HG02798 (cell line): ENCODE measurements around the gene SCYGR3.
"Not testable (repeated sequence)": the region's sequence is repeated elsewhere in the genome, so short reads cannot be mapped to it uniquely, and the experiment has no call there.

Source experiments
- ATAC-seq: cut with Tn5 transposase; IDR thresholded peaks from one replicate; pipeline ENCODE4 v1.9.1; 2021; ENCODE audit warnings: mild to moderate bottlenecking; ENCODE audit not compliant: unreplicated experiment, poor library complexity

Gene SCYGR3

DNA sequence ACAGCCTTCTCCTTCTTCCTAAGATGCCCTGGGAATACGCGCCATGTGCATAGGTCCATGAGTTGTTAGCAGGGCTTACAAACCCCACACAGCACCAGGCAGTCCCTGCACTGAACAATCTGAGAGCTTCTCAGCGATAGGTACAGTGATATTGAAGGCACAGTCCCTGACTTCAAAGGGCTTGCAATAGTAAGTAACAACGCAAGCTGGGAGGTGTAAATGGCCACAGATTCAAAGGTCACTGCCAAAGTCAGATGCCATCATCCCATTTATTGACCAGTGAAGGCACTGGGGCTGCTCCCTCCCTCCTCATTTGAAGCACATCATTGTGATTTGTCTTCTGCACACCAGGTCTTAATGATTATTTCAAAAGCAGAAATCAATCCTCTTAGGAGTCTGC is 541 bp upstream of the SCYGR3 start:
- ATAC-seq: no peak

DNA sequence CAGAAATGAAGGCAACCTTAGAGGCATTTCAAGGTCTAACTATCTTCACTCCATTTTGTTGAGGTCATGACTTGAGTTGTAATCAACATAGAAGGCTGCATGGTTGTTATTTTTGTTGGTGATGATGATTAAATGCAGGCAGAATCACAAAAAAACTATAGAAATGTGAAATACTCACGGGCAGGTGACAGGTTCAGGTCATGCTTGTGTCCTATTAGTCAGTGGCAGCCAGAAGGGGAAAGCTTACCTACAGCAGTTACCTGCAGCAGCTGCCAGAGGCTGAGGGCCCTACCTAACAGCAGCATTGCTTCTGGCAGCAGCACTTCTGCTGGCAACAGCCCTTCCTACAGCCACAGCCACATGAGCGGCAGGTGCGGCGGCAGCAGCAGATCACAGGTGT is 394 bp downstream of the SCYGR3 start:
- no peak for ATAC-seq

DNA sequence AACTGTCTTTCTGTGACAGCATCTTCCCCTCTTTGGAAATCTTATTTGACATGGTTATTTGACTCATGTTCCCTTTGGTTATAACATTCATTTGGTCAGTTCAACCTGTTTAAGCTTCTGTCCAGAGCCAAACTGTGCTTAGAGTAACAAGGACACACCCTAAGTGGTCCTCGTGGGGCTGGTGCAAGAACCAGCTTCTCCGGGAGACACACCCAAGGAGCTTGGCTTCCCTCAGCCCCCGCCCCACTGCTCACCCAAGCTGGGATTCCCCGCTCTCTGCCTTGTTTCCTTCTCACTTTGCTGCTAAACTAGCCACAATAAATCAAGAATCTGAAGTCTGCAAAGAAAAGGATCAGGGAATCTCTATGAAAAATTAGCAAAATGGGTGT is 1.4 kb downstream of the SCYGR3 start:
- ATAC-seq: no peak

DNA sequence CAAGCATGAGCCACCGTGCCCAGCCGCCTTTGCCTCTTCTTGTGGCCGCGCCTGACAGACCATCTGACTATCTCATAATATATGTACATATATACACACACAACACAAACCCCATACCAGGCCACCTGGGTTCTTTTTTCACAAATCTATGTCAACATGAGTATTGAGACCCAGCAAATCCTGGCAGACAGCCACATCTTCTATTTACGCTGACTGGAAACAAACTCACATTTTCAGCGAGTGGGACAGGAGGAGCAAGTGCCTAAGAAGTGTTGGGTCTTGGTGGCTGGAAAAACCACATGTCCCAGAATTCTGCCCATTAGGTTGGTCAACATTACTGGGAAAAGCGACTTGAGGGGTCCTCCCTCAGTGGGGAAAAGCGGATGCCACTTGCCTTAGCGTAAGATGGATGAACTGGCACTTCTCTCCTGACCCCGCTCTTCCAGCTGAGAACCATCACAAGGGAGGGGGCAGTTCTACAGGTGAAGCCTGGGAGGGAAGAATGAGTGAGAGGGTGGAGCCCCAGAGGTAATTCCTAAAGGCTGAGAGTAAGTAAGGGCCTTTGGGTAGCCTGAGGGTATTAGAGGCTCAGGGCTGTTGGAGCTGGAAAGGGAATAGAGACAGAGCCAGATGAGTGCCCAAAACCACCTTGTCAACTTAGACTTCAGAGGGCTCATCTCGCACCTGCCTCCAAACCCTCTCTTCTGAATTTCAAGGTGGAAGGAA is 1.9 kb downstream of the SCYGR3 start:
- no peak for ATAC-seq

DNA sequence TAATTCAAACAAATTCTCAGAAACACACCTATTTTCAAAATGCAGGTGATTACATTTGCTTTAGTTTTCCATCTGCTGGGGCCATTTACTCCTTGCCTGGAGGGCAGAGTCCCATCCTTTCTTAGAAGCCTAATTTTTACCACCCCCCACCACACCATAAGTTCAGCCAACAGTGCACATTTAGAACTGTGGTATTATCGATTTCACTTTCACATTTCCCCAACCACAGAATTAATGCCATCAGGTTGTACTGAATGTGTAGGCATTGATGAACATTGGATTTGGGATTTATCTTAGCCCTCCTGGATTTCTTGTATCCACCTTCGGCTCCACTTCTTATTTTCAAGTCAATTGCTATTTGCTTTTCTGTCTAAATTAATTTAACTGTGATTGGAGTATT is 4.5 kb downstream of the SCYGR3 start:
- no peak for ATAC-seq

DNA sequence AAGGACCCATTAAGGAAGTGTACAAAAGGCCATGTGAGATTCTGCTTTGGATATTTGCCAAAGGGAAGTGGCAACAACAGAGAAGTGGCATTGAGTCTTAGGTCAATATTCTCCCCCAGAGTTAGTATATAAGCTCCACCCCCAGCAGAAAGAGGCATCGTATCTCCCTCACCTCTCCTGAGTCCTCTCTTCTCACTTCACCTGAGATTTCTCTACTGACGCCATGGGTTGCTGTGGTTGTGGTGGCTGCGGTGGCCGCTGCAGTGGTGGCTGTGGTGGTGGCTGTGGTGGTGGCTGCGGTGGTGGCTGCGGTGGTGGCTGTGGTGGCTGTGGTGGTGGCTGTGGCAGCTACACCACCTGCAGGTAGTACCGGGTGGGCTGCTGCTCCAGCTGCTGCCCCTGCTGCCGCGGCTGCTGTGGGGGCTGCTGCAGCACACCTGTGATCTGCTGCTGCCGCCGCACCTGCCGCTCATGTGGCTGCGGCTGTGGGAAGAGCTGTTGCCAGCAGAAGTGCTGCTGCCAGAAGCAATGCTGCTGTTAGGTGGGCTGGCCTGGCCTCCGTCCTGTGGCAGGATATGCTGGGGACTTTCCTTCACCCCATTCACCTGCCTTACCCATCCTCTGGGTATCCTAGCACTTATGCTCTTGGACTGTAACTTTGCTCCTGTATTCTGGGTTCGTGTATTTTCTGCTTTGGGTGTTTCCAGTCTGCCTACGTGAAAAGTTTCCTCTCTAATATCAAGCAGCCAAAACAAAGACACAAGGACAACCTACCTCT is 5.9 kb downstream of the SCYGR3 start:
- ATAC-seq: no peak

DNA sequence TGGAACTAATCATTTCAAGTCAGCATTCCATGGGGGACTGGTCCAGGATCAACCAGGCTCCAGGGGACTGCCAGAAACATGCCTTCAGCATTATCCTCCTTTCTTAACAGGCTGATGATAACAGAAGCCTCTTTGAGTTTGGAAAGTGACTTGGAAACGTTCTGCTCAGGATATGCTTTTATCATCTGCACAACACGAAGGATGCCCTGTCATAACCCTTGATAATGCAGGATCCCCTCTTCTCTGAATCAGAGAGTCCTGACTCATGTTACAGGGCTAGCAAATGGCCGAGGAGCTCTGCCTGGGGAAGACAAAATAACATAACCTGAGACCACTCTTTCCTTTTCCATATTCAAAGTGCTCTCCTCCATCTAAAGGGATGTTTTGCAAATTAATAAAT is 6.7 kb downstream of the SCYGR3 start:
- no peak for ATAC-seq

DNA sequence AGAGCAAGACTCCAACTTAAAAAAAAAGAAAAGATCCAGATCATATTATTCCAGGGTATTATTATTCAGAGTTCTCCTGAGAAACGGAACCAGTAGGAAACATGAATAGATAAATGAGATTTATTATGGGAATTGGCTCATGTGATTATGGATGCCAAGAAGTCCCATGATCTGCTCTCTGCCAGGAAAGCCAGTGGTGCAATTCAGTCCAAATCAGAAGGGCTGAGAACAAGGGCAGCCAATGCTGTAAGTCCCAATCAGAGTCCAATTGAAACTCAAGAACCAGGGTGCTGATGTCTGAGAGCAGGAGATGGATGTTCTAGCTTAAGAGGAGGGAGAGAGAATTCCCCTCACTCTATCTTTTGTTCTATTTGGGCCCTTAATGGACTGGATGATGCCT is 8.2 kb downstream of the SCYGR3 start:
- ATAC-seq: no peak

DNA sequence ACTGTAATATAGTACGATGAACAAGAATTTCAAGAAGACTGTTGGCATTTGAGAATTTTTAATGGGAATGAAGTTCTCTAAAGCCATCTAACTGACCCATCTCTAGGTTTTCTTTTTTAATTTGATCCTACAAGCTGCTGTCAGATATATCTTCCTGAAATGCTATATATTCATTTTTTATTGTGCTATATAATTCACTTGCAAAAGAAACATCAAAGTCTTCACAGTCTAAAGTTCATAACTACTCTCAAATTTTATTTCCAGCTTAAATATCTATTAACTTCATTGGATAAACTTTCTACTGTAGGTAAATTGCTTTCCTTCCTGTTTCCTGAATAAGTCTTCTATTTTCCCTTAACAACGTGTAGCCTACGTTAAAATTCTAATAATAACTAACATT is 12.3 kb downstream of the SCYGR3 start:
- ATAC-seq: no peak

DNA sequence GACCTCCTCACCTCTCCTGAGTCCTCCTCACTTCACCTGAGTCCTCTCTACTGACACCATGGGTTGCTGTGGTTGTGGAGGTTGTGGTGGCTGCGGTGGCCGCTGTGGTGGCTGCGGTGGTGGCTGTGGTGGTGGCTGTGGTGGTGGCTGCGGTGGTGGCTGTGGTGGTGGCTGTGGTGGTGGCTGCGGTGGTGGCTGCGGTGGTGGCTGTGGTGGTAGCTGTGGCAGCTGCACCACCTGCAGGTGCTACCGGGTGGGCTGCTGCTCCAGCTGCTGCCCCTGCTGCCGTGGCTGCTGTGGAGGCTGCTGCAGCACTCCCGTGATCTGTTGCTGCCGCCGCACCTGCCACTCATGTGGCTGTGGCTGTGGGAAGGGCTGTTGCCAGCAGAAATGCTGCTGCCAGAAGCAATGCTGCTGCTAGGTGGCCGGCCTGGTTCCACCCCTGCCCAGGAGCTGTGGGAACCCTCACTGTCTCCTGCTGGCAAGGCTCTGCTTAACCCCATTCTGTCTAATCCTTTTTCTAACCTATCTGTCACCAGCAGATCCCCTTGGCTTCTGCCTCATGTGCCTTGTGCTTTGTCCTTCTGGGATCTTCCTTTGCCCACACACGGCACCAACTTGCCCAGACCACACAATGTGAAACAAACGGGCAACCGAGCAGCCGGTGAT is 15.7 kb downstream of the SCYGR3 start, which contains the start of gene SCYGR2:
Gene SCYGR2, plus strand, starts transcription at position 59 of the 669 bp plus-strand sequence. Its CDS starts 0 bp downstream, at position 59.
- not testable (repeated sequence) for ATAC-seq

DNA sequence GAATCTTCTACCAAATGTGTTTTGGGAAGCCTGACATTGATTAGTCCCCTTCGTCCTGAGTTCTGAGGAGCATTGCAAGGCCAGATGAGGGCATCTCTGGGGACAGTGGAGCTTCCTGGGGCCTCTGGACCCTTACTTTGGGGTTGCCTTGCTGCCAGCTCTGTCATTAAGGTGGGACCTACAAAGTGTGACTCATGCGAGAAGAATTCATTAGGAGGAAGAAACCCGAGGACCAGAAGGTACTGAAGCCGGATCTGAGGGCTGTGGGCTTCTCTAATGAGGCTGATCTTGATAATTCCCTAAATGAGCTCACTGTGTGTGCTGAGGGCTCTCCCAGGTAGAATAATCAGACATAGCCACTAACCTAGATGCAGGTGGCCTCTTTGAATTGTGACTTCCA is 16.6 kb downstream of the SCYGR3 start:
- no peak for ATAC-seq

DNA sequence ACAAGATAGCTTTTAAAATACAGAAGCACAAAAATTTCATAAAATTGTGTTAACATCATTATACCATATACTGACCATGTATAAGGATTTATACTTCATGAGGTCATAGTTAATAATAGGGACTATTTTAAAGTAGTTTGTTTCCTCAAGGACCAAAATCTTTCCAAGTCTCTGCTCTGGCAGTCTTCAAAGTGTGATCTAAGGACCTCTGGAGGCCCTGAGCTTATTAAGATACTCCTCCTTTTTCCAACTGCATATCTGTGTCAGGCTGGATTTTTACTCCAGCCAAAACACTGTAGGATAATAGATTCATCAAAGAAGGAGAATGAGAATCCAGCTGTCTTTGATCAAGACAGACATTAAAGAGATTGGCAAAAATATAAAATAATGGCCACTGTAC is 17.6 kb downstream of the SCYGR3 start:
- ATAC-seq: no peak

DNA sequence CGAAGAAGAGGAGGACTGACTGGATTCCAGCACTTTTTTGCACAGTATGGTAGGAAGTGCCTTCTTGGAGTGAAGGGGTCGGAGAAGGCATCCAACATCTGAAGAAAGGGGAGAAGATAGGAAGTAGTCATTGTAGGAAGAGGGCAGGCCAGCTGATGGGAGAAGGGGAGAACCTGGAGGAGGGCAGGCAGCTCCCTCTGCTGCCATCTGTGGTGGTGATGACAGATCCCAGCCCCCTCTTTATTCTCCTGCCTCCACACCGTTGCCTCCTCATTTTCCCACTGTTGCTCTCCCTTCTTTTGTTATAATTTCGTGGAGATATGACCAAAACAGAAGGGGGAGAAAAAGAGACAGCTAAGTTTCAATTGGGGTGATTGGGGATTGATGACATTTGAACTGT is 18.8 kb downstream of the SCYGR3 start:
- no peak for ATAC-seq

DNA sequence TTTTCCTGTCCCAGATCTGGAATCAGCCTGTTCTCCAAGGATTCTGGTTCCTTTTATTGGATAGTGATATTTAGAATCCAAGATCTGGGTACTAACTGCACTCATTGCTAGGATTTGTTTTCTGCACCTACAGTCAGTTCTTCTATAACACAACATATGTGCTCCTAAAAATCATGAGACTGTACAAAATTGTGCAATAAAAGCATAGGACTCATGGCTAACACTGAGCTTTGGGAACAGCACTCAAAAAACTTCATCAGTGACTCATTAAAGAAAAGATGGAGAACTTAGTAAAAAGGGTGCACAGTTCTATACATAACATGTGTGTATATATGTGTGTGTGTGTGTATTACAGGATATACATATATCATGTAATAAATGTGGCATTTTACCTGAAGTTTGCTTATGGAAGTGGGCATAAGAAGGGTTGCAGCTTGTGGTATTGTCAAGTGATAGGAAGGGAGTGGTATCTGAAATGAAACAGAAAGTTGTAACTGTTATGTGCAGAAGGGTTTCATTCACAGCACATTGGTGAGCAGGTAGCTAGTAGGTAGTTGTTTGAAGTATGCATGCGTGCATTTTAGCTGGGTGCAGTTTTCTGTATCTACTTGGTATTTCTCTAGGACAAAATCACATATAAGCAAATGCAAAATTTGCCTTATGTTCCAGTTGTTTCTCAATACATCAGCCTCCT is 21.8 kb downstream of the SCYGR3 start:
- peak; percentile 79 for ATAC-seq

DNA sequence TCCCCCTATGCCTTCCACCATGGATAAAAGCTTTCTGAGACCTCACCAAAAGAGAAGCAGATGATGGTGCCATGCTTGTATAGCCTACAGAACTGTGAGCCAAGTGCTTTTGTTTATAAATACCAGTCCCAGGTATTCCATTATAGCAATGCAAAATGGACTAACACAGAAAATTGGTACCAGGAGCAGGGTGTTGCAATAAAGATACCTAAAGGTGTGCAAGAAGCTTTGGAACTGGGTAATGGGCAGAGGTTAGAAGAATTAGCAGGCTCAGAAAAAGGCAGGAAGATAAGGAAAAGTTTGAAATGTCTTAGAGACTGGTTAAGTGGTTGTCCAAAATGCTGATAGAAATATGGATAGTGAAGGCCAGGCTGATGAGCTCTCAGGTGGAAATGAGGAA is 32.3 kb downstream of the SCYGR3 start:
- ATAC-seq: no peak

DNA sequence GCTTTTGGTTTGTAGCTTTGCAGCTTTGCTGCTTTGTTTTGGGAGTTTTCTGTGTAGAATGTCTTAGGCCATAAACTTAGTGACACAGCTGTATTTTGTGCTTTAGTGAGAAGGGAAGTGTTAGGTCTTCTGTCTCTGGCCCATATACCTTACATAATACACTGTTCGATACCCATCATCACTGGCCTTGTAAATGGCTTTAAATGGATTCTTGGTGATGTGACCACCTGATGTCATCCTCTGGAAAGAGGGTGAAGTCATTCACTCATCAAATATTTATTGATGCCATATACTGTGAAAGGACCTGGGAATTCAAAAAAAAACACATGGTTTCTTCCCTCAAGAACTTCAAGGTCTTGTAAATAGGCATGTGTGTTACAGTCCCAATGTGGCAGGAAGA is 34.8 kb downstream of the SCYGR3 start:
- no peak for ATAC-seq

DNA sequence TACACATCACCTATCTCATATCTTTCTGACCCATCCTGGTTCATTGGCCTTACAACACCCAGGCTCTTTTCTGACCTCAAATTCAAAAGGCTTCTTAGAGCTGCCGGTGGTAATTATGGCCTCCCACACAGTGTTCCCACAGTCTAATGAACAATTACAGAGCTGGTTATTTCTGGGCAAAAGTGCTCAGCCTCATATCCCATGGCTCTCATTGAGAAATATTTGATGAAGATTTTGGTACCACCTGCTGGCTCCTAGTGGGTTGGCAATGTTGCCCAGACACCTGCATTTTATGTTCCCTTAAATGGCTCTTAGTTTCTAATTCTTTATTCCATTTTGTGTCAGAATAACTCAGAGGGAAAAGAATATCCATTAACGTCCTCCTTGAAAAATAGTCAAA is 36.0 kb downstream of the SCYGR3 start:
- no peak for ATAC-seq

DNA sequence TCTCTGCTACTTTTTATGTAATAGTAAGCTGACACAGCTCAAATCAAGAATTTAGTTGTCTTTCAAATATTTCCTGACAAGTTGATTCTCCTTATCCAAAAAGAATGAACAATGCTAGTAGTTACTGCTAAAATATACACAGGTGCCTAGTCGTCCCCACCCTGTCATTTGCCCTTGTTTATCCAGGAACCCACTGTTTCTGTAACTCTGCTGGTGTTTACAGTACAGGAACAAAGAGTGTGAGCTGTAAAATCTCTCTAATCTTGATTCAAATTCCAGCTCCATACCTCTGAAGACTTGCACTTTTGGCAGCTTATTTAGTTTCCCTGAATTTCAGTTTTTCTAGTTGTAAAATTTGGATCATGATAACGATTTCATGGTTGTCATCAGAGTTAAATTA is 37.1 kb downstream of the SCYGR3 start:
- no peak for ATAC-seq

DNA sequence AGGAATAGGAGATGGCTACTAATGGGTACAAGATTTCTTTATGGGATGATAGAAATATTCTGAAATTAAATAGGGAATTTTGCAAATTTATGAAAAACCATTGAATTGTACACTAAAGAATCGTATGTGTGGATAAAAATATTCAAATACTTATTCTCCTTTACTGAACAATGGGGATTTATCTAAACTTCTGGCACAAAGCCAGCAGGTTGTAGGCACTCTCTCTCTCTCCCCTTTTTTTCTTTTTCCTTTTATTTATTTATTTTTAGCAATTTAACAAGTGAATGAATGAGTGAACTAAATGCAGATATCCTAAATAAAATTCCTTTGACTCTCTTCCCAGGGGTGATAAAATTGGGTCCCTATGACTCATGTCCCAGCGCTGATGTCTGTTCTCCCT is 37.8 kb downstream of the SCYGR3 start:
- no peak for ATAC-seq

DNA sequence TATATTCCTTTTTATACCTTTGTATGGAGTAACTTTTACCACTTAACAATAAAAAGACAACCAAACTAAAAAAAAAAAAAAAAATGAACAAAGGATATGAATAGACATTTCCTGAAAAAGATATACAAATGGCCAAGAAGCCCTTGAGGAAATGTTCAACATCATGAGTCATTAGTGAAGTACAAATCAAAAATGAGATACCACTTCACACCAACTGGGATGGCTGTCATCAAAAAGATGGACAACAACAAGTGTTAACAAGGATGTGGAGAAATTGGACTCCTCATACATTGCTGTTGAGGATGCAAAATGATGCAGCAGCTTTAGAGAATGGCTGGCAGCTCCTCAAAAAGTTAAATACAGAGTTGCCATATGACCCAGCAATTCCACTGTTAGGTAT is 38.5 kb downstream of the SCYGR3 start:
- no peak for ATAC-seq

DNA sequence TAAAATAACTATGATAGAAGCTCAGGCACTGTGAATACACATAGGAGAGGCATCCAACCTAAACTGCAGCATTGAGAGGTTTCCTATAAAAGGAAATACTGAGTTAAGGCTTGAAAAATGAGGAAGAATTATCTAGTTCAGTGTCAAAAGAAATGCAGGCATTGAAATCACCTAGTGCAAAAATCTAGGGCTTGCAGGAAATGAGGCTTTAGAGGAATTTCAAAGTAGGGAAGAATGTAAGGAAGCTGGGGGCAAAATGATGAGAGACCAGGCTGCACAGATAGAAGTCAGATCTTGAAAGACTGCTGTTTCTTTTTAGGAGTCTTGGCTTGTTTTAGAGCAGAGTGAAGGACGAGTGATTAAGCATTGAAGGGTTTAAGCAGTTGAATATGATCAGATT is 44.0 kb downstream of the SCYGR3 start:
- ATAC-seq: no peak
